Type B pancreatic cell (in vitro differentiated cells): ENCODE data around the gene AP1S1. TPM values are rescaled to one million over a fixed set of nuclear protein-coding genes. Genes with fewer than 3 reads are reported as not detected.

Experiments used
- DNase-seq: peaks from one replicate; pipeline ENCODE4 v3.0.0; 2021; ENCODE audit warnings: mixed read lengths; ENCODE audit not compliant: unreplicated experiment; ENCODE audit errors: extremely low spot score
- H3K27ac Mint-ChIP-seq: 2 replicates; pipeline ENCODE4 v1.8.0; 2021; ENCODE audit warnings: mild to moderate bottlenecking, mixed read lengths
- H3K27me3 Mint-ChIP-seq: 2 replicates; pipeline ENCODE4 v1.8.0; 2021; ENCODE audit warnings: mixed read lengths
- H3K36me3 Mint-ChIP-seq: 2 replicates; pipeline ENCODE4 v1.8.0; 2021; ENCODE audit warnings: mixed read lengths
- H3K4me1 Mint-ChIP-seq: one replicate; pipeline ENCODE4 v1.8.0; 2021; ENCODE audit warnings: mixed read lengths; ENCODE audit not compliant: unreplicated experiment
- H3K4me3 Mint-ChIP-seq: 2 replicates; pipeline ENCODE4 v1.8.0; 2021; ENCODE audit warnings: mild to moderate bottlenecking, mixed read lengths
- H3K9me3 Mint-ChIP-seq: 2 replicates; pipeline ENCODE4 v1.8.0; 2021; ENCODE audit warnings: mixed read lengths
- CTCF ChIP-seq: fragments of 200-600 bp; sonication (generic); conservative IDR thresholded peaks from 2 replicates; pipeline ENCODE4 v1.5.0; 2021; ENCODE audit warnings: antibody characterized with exemption, mild to moderate bottlenecking
- total RNA-seq: library from RNA; stranded (reverse); gene quantifications from 2 replicates; pipeline ENCODE4 v1.2.1, GENCODE V29; 2021; ENCODE audit warnings: low replicate concordance

Gene AP1S1
- total RNA-seq, 1 donor from 2014 or later, result 59.8 TPM

- Mint-ChIP-seq H3K9me3 (no peaks in the 10 kb centered on the region), H3K36me3 (no peaks in the 10 kb centered on the region), H3K4me3 (peak overlapping the region; percentile 69), H3K27ac (no peak overlapping the region), H3K27me3 (peaks cover 92% of the 10 kb centered on the region), H3K4me1 (peaks cover 31% of the 10 kb centered on the region)
- TF ChIP-seq CTCF, result no peak
- DNase-seq, result no peak
Measured at GRCh38 chr7:101170617-101171441, 16.6 kb downstream of the AP1S1 start.

- peak; percentile 34 for TF ChIP-seq CTCF
- Mint-ChIP-seq H3K4me1 (peaks cover 27% of the 10 kb centered on the region), H3K27me3 (peaks cover 92% of the 10 kb centered on the region), H3K4me3 (peak overlapping the region; percentile 69), H3K27ac (no peak overlapping the region), H3K36me3 (no peaks in the 10 kb centered on the region), H3K9me3 (no peaks in the 10 kb centered on the region)
- DNase-seq, result no peak
Measured at GRCh38 chr7:101171442-101171837, 17.2 kb downstream of the AP1S1 start.

- H3K36me3 Mint-ChIP-seq, result no peaks in the 10 kb centered on the region
- H3K27ac Mint-ChIP-seq, result no peak overlapping the region
- TF ChIP-seq CTCF, result no peak
- DNase-seq, result no peak
- no peaks in the 10 kb centered on the region for H3K9me3 Mint-ChIP-seq
- H3K27me3 Mint-ChIP-seq, result peaks cover 95% of the 10 kb centered on the region
- peaks cover 22% of the 10 kb centered on the region for H3K4me1 Mint-ChIP-seq
- H3K4me3 Mint-ChIP-seq, result peak overlapping the region; percentile 9
Measured at GRCh38 chr7:101172005-101172853, 18.0 kb downstream of the AP1S1 start.

- Mint-ChIP-seq H3K4me1 (peaks cover 18% of the 10 kb centered on the region), H3K27ac (no peak overlapping the region), H3K4me3 (peak overlapping the region; percentile 54), H3K9me3 (no peaks in the 10 kb centered on the region), H3K36me3 (no peaks in the 10 kb centered on the region), H3K27me3 (peaks cover 95% of the 10 kb centered on the region)
- DNase-seq, result no peak
- no peak for TF ChIP-seq CTCF
Measured at GRCh38 chr7:101172854-101173751, 18.8 kb downstream of the AP1S1 start.

- Mint-ChIP-seq H3K4me3 (no peak overlapping the region), H3K36me3 (no peaks in the 10 kb centered on the region)
Measured at GRCh38 chr7:101173752-101174244, 19.5 kb downstream of the AP1S1 start.

More at GRCh38 chr7:101173752-101174244, 19.5 kb downstream of the AP1S1 start:
- Mint-ChIP-seq H3K27ac (no peak overlapping the region), H3K4me1 (peaks cover 12% of the 10 kb centered on the region), H3K27me3 (peaks cover 95% of the 10 kb centered on the region), H3K9me3 (no peaks in the 10 kb centered on the region)
- DNase-seq, result no peak
- TF ChIP-seq CTCF, result no peak
